Activated effector memory CD4-positive, alpha-beta T cell treated with Interleukin-2 at 50 U/mL for 16 hours (primary cell): ENCODE measurements around the gene PRG2.
A peak's percentile ranks its signal among the peaks of the same experiment; 100 is the strongest.

Experiments used
- DNase-seq: peaks from one replicate; pipeline ENCODE4 v3.0.0-alpha.2; 2020

The PRG2 gene

GRCh38 chr11:57390535-57390934 lies at the start of gene PRG2:
TSS of gene PRG2 (minus strand) at chr11:57390650. CDS start at chr11:57389944, 706 bp downstream.
- no peak for DNase-seq

GRCh38 chr11:57439786-57440185 lies 49.3 kb upstream of the PRG2 start:
- DNase-seq: no peak

GRCh38 chr11:57438345-57439285 lies 48.2 kb upstream of the PRG2 start:
- no peak for DNase-seq

GRCh38 chr11:57436031-57436430 lies 45.6 kb upstream of the PRG2 start:
- no peak for DNase-seq

GRCh38 chr11:57434640-57435546 lies 44.4 kb upstream of the PRG2 start:
- DNase-seq: no peak

- DNase-seq: no peak
Measured at GRCh38 chr11:57432714-57433163, 42.3 kb upstream of the PRG2 start.

GRCh38 chr11:57432149-57432561 lies 41.7 kb upstream of the PRG2 start:
- DNase-seq: no peak

- no peak for DNase-seq
Measured at GRCh38 chr11:57430952-57431351, 40.5 kb upstream of the PRG2 start.

GRCh38 chr11:57429946-57430345 lies 39.5 kb upstream of the PRG2 start:
- DNase-seq: no peak

GRCh38 chr11:57428643-57429042 lies 38.2 kb upstream of the PRG2 start:
- no peak for DNase-seq

GRCh38 chr11:57427727-57428082 lies 37.3 kb upstream of the PRG2 start:
- no peak for DNase-seq

GRCh38 chr11:57426929-57427726 lies 36.7 kb upstream of the PRG2 start, which contains the start of gene SLC43A3:
TSS of gene SLC43A3 (minus strand) at chr11:57427121. CDS start at chr11:57426172, 949 bp downstream.
- DNase-seq: peak; percentile 43

GRCh38 chr11:57426439-57426928 lies 36.0 kb upstream of the PRG2 start:
- no peak for DNase-seq

- no peak for DNase-seq
Measured at GRCh38 chr11:57425565-57426438, 35.4 kb upstream of the PRG2 start.

GRCh38 chr11:57424792-57425564 lies 34.5 kb upstream of the PRG2 start:
- peak; percentile 73 for DNase-seq

GRCh38 chr11:57424137-57424791 lies 33.8 kb upstream of the PRG2 start:
- DNase-seq: no peak

- DNase-seq: no peak
Measured at GRCh38 chr11:57422669-57423068, 32.2 kb upstream of the PRG2 start.

GRCh38 chr11:57421805-57422204 lies 31.4 kb upstream of the PRG2 start:
- no peak for DNase-seq

- no peak for DNase-seq
Measured at GRCh38 chr11:57421066-57421465, 30.6 kb upstream of the PRG2 start.

- DNase-seq: no peak
Measured at GRCh38 chr11:57419146-57419545, 28.7 kb upstream of the PRG2 start.
